Glutamatergic neuron (in vitro differentiated cells): Measurements from ENCODE around the gene PTPN12. TPM values are rescaled to one million over a fixed set of nuclear protein-coding genes. Genes with fewer than 3 reads are reported as not detected.

Source experiments
- DNase-seq: peaks from one replicate; pipeline ENCODE4 v3.0.0; 2022
- H3K27ac Mint-ChIP-seq: one replicate; pipeline ENCODE4 v1.8.0; 2020; ENCODE audit warnings: mild to moderate bottlenecking, mixed read lengths, inconsistent platforms; ENCODE audit not compliant: unreplicated experiment
- H3K27me3 Mint-ChIP-seq: one replicate; pipeline ENCODE4 v1.8.0; 2020; ENCODE audit warnings: mild to moderate bottlenecking, moderate library complexity, mixed read lengths, inconsistent platforms; ENCODE audit not compliant: unreplicated experiment
- H3K36me3 Mint-ChIP-seq: one replicate; pipeline ENCODE4 v1.8.0; 2020; ENCODE audit warnings: mild to moderate bottlenecking, mixed read lengths, inconsistent platforms; ENCODE audit not compliant: unreplicated experiment
- H3K4me1 Mint-ChIP-seq: one replicate; pipeline ENCODE4 v1.8.0; 2020; ENCODE audit warnings: mild to moderate bottlenecking, low read depth, mixed read lengths, inconsistent platforms; ENCODE audit not compliant: unreplicated experiment
- H3K4me3 Mint-ChIP-seq: one replicate; pipeline ENCODE4 v1.8.0; 2020; ENCODE audit warnings: mild to moderate bottlenecking, mixed read lengths, inconsistent platforms; ENCODE audit not compliant: unreplicated experiment
- H3K9me3 Mint-ChIP-seq: one replicate; pipeline ENCODE4 v1.8.0; 2020; ENCODE audit warnings: mild to moderate bottlenecking, moderate library complexity, mixed read lengths, inconsistent platforms; ENCODE audit not compliant: unreplicated experiment
- CTCF ChIP-seq: fragments of 200-600 bp; sonication (generic); IDR thresholded peaks from one replicate; pipeline ENCODE4 v1.5.0; 2021; ENCODE audit not compliant: partially characterized antibody, unreplicated experiment
- total RNA-seq: library from RNA; stranded (reverse); fragmentation: NEBNext Ultra II Directional; extraction: Animal tissue kit (Norgen Biotek cat#: 25700); gene quantifications from one replicate; pipeline ENCODE4 v1.2.1, GENCODE V29; 2021; ENCODE audit not compliant: unreplicated experiment

The PTPN12 gene
- total RNA-seq, 1 donor from 2014 or later: 106 TPM

- Mint-ChIP-seq H3K4me1 (peaks cover 9% of the 10 kb centered on the region), H3K27ac (no peak overlapping the region)
These were observed 150.1 kb downstream of the PTPN12 start for GRCh38 chr7:77687100-77687746.

DNA sequence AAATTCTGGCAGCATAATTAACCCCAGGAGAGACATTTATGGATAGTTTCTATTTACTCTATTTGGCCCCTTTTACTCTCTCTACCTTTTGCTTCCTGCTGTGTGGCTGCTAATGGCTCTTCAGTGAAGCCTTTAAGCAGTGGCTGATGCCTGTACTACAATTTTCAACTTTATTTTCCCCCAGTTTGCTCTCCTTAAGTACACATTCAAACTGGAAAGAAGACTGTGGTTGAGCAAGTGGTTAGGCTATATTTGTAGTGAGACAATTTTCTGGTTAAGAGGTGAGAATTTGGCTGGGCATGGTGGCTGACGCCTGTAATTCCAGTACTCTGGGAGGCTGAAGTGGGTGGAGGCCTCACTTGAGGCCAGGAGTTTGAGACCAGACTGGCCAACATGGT lies 150.7 kb downstream of the PTPN12 start:
- DNase-seq: no peak
- no peaks in the 10 kb centered on the region for H3K36me3 Mint-ChIP-seq
- peaks cover 3% of the 10 kb centered on the region for H3K27me3 Mint-ChIP-seq
- H3K4me1 Mint-ChIP-seq: peaks cover 11% of the 10 kb centered on the region
- H3K4me3 Mint-ChIP-seq: no peak overlapping the region
- no peak for TF ChIP-seq CTCF
- no peak overlapping the region for H3K27ac Mint-ChIP-seq
- no peaks in the 10 kb centered on the region for H3K9me3 Mint-ChIP-seq

More at GRCh38 chr7:77687100-77687746, 150.1 kb downstream of the PTPN12 start:
- Mint-ChIP-seq H3K36me3 (no peaks in the 10 kb centered on the region), H3K27me3 (peaks cover 3% of the 10 kb centered on the region), H3K4me3 (no peak overlapping the region), H3K9me3 (no peaks in the 10 kb centered on the region)
- no peak for TF ChIP-seq CTCF
- no peak for DNase-seq

Other genes starting within 250 kb of the PTPN12 start
- 0.76 TPM for gene GSAP, start 120.9 kb upstream of the PTPN12 start, total RNA-seq
- gene RSBN1L, start 159.2 kb downstream of the PTPN12 start, total RNA-seq: 27.0 TPM